Prostate gland (tissue), 2 donors: Measurements from ENCODE around the gene KRT2. TPM values are rescaled to one million over a fixed set of nuclear protein-coding genes. Genes with fewer than 3 reads are reported as not detected.

Source experiments
- DNase-seq: peaks from one replicate; pipeline ENCODE4 v3.0.0-alpha.2; 2019; ENCODE audit warnings: low spot score
- H3K27ac ChIP-seq, 2 donors: fragments of 200-600 bp; sonication (generic); 2 replicates each; pipeline ENCODE4 v1.5.1; 2017 to 2019
- H3K27me3 ChIP-seq: fragments of 200-600 bp; sonication (generic); replicated peaks from 2 replicates; pipeline ENCODE4 v1.5.1; 2019; ENCODE audit not compliant: insufficient read depth
- H3K36me3 ChIP-seq, 2 donors: fragments of 200-600 bp; sonication (generic); 1 replicate in 1 of 2; 2 replicates in 1 of 2; pipeline versions ENCODE4 v1.5.1 to v1.8.1; 2017 to 2019
- H3K4me1 ChIP-seq: fragments of 200-600 bp; sonication (generic); replicated peaks from 2 replicates; pipeline ENCODE4 v1.5.1; 2019
- H3K4me3 ChIP-seq, 2 donors: fragments of 200-600 bp; sonication (generic); 2 replicates each; pipeline ENCODE4 v1.5.1; 2017 to 2019
- H3K9me3 ChIP-seq: fragments of 200-600 bp; sonication (generic); 2 replicates; pipeline ENCODE4 v1.5.1; 2017
- CTCF ChIP-seq, 4 experiments: fragments of 200-600 bp in 2 of 4; fragments of 450-650 bp in 2 of 4; sonication (generic) in 2 of 4; IDR thresholded peaks; 1 replicate in 3 of 4; 2 replicates in 1 of 4; pipeline ENCODE4 v1.5.1; 2016 to 2019; ENCODE audit warnings: antibody characterized with exemption in 4 of 4, mild to moderate bottlenecking in 2 of 4, moderate library complexity in 2 of 4
- POLR2A ChIP-seq: fragments of 450-650 bp; IDR thresholded peaks from one replicate; pipeline ENCODE4 v1.6.1; 2016; ENCODE audit warnings: antibody characterized with exemption, mild to moderate bottlenecking
- POLR2AphosphoS5 ChIP-seq: sonication (generic); formaldehyde crosslinking; IDR thresholded peaks from one replicate; pipeline ENCODE4 v1.6.1; 2017; ENCODE audit warnings: antibody characterized with exemption
- WGBS: methylation state at CpG from one replicate; pipeline ENCODE4 v1.1.5; 2018; 5-methylcytosine and 5-hydroxymethylcytosine counted together
- intact Hi-C: fragments of 100-400 bp; cut with DNase I; formaldehyde crosslinking; loops from one replicate; pipeline ENCODE4 v1.14.2; 2022
- total RNA-seq, 2 donors: library from RNA; depleted of rRNA; stranded (reverse); fragments of >200 nt; gene quantifications; one replicate each; pipeline ENCODE4 v1.1.0, GENCODE V29; 2016

The KRT2 gene
- total RNA-seq, 2 donors from 2014 or later = 0.41 to 5.1 TPM

GRCh38 chr12:52669426-52669825 lies 17.4 kb upstream of the KRT2 start:
- H3K9me3 ChIP-seq = no peaks in the 10 kb centered on the region
- no peak overlapping the region for H3K4me3 ChIP-seq
- intact Hi-C loops = no loop called here
- peaks cover 8% of the 10 kb centered on the region for H3K27me3 ChIP-seq
- no peaks in the 10 kb centered on the region for H3K36me3 ChIP-seq
- H3K27ac ChIP-seq = no peak overlapping the region
- no peak for DNase-seq
- TF ChIP-seq POLR2AphosphoS5 (no peak), CTCF (IDR thresholded peaks at IDR 0.05) (no peak), POLR2A (no peak)
- H3K4me1 ChIP-seq = no peaks in the 10 kb centered on the region

GRCh38 chr12:52667931-52668330 lies 15.9 kb upstream of the KRT2 start:
- DNase-seq = no peak
- no peak overlapping the region for H3K27ac ChIP-seq
- no peaks in the 10 kb centered on the region for H3K4me1 ChIP-seq
- no peaks in the 10 kb centered on the region for H3K36me3 ChIP-seq
- TF ChIP-seq CTCF (IDR thresholded peaks at IDR 0.05) = no peak
- no peak for TF ChIP-seq POLR2AphosphoS5
- TF ChIP-seq POLR2A = no peak
- 69% methylated on average over 7 of the region's 7 CpGs for WGBS
- H3K4me3 ChIP-seq = no peak overlapping the region
- intact Hi-C loops = no loop called here
- peaks cover 8% of the 10 kb centered on the region for H3K27me3 ChIP-seq
- H3K9me3 ChIP-seq = no peaks in the 10 kb centered on the region

GRCh38 chr12:52667509-52667908 lies 15.5 kb upstream of the KRT2 start:
- peaks cover 8% of the 10 kb centered on the region for H3K27me3 ChIP-seq
- H3K27ac ChIP-seq = no peak overlapping the region
- H3K9me3 ChIP-seq = no peaks in the 10 kb centered on the region
- DNase-seq = no peak
- intact Hi-C loops = no loop called here
- no peaks in the 10 kb centered on the region for H3K4me1 ChIP-seq
- no peak for TF ChIP-seq POLR2AphosphoS5
- TF ChIP-seq CTCF (IDR thresholded peaks at IDR 0.05) = no peak
- TF ChIP-seq POLR2A = no peak
- WGBS = 73% methylated on average over 9 of the region's 9 CpGs
- H3K4me3 ChIP-seq = no peak overlapping the region
- no peaks in the 10 kb centered on the region for H3K36me3 ChIP-seq

DNA sequence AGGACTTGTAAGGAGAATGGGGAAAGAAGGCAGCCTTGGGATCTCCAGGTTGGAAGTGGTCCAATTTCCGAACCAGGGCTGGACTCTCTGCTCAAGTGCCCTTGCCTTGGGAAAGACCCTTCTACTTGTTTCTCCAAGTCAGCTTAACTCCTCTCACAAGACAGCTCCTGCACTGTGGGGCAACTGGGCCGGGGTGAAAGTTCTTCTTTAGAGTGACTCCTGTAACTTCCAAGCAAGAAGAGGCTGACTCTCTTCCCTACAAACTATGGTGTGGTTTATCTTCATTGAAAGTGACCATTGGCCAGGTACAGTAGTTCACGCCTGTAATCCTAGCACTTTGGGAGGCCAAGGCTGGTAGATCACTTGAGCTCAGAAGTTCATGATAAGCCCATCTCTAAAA lies 14.5 kb upstream of the KRT2 start:
- no peak for TF ChIP-seq POLR2A
- no peak for TF ChIP-seq POLR2AphosphoS5
- TF ChIP-seq CTCF (IDR thresholded peaks at IDR 0.05) = no peak
- 85% methylated on average over 3 of the region's 3 CpGs for WGBS
- intact Hi-C loops = no loop called here

DNA sequence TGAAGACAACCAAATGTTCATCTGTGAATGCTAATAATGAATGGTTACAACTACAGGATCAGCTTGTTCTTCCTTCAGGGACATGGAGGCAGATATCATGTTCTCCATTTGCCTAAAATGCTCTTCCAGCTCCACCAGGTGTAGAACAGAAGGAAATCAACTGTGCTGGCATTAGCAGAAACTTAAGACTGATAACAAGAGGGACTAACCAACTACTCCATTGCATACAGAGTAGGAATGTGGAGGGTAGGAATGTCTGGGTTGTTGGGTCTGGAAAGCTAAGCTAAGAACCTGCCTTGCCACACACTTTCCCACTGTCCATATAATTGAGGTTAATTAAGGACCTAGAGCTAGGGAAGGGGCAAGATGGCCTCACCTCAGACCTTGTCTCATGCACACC lies 11.4 kb upstream of the KRT2 start:
- peaks cover 8% of the 10 kb centered on the region for H3K27me3 ChIP-seq
- TF ChIP-seq CTCF (IDR thresholded peaks at IDR 0.05) = no peak
- TF ChIP-seq POLR2A = no peak
- TF ChIP-seq POLR2AphosphoS5 = no peak
- H3K4me1 ChIP-seq = no peaks in the 10 kb centered on the region
- DNase-seq = no peak
- H3K4me3 ChIP-seq = no peak overlapping the region
- H3K27ac ChIP-seq = no peak overlapping the region
- H3K9me3 ChIP-seq = no peaks in the 10 kb centered on the region
- intact Hi-C loops = no loop called here
- H3K36me3 ChIP-seq = no peaks in the 10 kb centered on the region

More for the DNA sequence above, 14.5 kb upstream of the KRT2 start:
- Histone ChIP-seq H3K9me3 (no peaks in the 10 kb centered on the region), H3K27me3 (peaks cover 8% of the 10 kb centered on the region), H3K27ac (no peak overlapping the region), H3K4me3 (no peak overlapping the region), H3K36me3 (no peaks in the 10 kb centered on the region), H3K4me1 (no peaks in the 10 kb centered on the region)
- DNase-seq = no peak
